ENCODE results near the gene RBM19. TPM values are rescaled to one million over a fixed set of nuclear protein-coding genes. Genes with fewer than 3 reads are reported as not detected.

RBM19 gene
- total RNA-seq, 1 experiment from 2014 or later, result 35.7 TPM

GRCh38 chr12:113983777-113984448 lies 17.8 kb upstream of the RBM19 start:
- H3K4me3 Mint-ChIP-seq (ENCODE audit: unreplicated experiment), result no peak overlapping the region
- Histone ChIP-seq H3K27me3 (replicated peaks; ENCODE audit: control insufficient read depth, insufficient read depth, low read length) (no peaks in the 10 kb centered on the region), H3K36me3 (ENCODE audit: control insufficient read depth, insufficient read depth, low read length) (no peaks in the 10 kb centered on the region), H3K4me1 (no peaks in the 10 kb centered on the region), H3K4me3 (ENCODE audit: low read depth, low read length) (no peak overlapping the region), H3K9me3 (no peaks in the 10 kb centered on the region)
- ChIA-PET POLR2A (no interaction called here), CTCF (no interaction called here)
- H3K27me3 Mint-ChIP-seq (ENCODE audit: insufficient read depth, unreplicated experiment), result peaks cover 2% of the 10 kb centered on the region
- no TSS peak for BruUV-seq (replicated peaks)
- H3K36me3 Mint-ChIP-seq (ENCODE audit: insufficient read depth, unreplicated experiment), result no peaks in the 10 kb centered on the region
- no peak for DNase-seq
- no peaks in the 10 kb centered on the region for H3K9me3 Mint-ChIP-seq (ENCODE audit: unreplicated experiment)
- no peaks in the 10 kb centered on the region for H3K4me1 Mint-ChIP-seq (ENCODE audit: low read depth, unreplicated experiment)
- no peak for TF ChIP-seq CTCF (IDR thresholded peaks at IDR 0.05; ENCODE audit: insufficient read depth in 1 of 2, low read depth in 1 of 2, low read length in 1 of 2, severe bottlenecking in 1 of 2, unreplicated experiment in 1 of 2)
- intact Hi-C loops (cut with micrococcal nuclease; ENCODE audit: unreplicated experiment), result loop anchor here (5.0 to 10.0 kb wide), 3 partner anchors 171 to 1931 kb away; no protein-coding TSS in a partner anchor
- no peak overlapping the region for H3K27ac Mint-ChIP-seq (ENCODE audit: unreplicated experiment)

GRCh38 chr12:113983265-113983664 lies 17.1 kb upstream of the RBM19 start:
- Histone ChIP-seq H3K27me3 (replicated peaks; ENCODE audit: control insufficient read depth, insufficient read depth, low read length) (no peaks in the 10 kb centered on the region), H3K36me3 (ENCODE audit: control insufficient read depth, insufficient read depth, low read length) (no peaks in the 10 kb centered on the region), H3K9me3 (no peaks in the 10 kb centered on the region), H3K4me1 (no peaks in the 10 kb centered on the region), H3K4me3 (ENCODE audit: low read depth, low read length) (no peak overlapping the region)
- H3K4me3 Mint-ChIP-seq (ENCODE audit: unreplicated experiment), result no peak overlapping the region
- no peak for DNase-seq
- intact Hi-C loops (cut with micrococcal nuclease; ENCODE audit: unreplicated experiment), result loop anchor here (5.0 to 10.0 kb wide), 3 partner anchors 172 to 1932 kb away; no protein-coding TSS in a partner anchor
- TF ChIP-seq CTCF (IDR thresholded peaks at IDR 0.05; ENCODE audit: insufficient read depth in 1 of 2, low read depth in 1 of 2, low read length in 1 of 2, severe bottlenecking in 1 of 2, unreplicated experiment in 1 of 2), result no peak
- H3K9me3 Mint-ChIP-seq (ENCODE audit: unreplicated experiment), result no peaks in the 10 kb centered on the region
- CTCF ChIA-PET, result no interaction called here
- H3K36me3 Mint-ChIP-seq (ENCODE audit: insufficient read depth, unreplicated experiment), result no peaks in the 10 kb centered on the region
- H3K27me3 Mint-ChIP-seq (ENCODE audit: insufficient read depth, unreplicated experiment), result peaks cover 2% of the 10 kb centered on the region
- BruUV-seq (replicated peaks), result no TSS peak
- H3K27ac Mint-ChIP-seq (ENCODE audit: unreplicated experiment), result no peak overlapping the region
- POLR2A ChIA-PET, result no interaction called here
- H3K4me1 Mint-ChIP-seq (ENCODE audit: low read depth, unreplicated experiment), result no peaks in the 10 kb centered on the region

- no peaks in the 10 kb centered on the region for H3K36me3 ChIP-seq (ENCODE audit: control insufficient read depth, insufficient read depth, low read length)
- Mint-ChIP-seq H3K9me3 (ENCODE audit: unreplicated experiment) (no peaks in the 10 kb centered on the region), H3K4me3 (ENCODE audit: unreplicated experiment) (no peak overlapping the region), H3K27ac (ENCODE audit: unreplicated experiment) (no peak overlapping the region), H3K4me1 (ENCODE audit: low read depth, unreplicated experiment) (no peaks in the 10 kb centered on the region), H3K36me3 (ENCODE audit: insufficient read depth, unreplicated experiment) (no peaks in the 10 kb centered on the region), H3K27me3 (ENCODE audit: insufficient read depth, unreplicated experiment) (peaks cover 2% of the 10 kb centered on the region)
- intact Hi-C loops (cut with micrococcal nuclease; ENCODE audit: unreplicated experiment), result loop anchor here (5.0 to 10.0 kb wide), 3 partner anchors 173 to 1933 kb away; no protein-coding TSS in a partner anchor
- H3K9me3 ChIP-seq, result no peaks in the 10 kb centered on the region
- H3K4me3 ChIP-seq (ENCODE audit: low read depth, low read length), result no peak overlapping the region
- ChIA-PET POLR2A (no interaction called here), CTCF (interaction anchor here (0.6 kb wide), 1 partner anchor 185 kb away, joined by 3 read pairs; no protein-coding TSS in a partner anchor)
- no TSS peak for BruUV-seq (replicated peaks)
- no peak for TF ChIP-seq CTCF (IDR thresholded peaks at IDR 0.05; ENCODE audit: insufficient read depth in 1 of 2, low read depth in 1 of 2, low read length in 1 of 2, severe bottlenecking in 1 of 2, unreplicated experiment in 1 of 2)
- DNase-seq, result no peak
- no peaks in the 10 kb centered on the region for H3K27me3 ChIP-seq (replicated peaks; ENCODE audit: control insufficient read depth, insufficient read depth, low read length)
- H3K4me1 ChIP-seq, result no peaks in the 10 kb centered on the region
These were observed 15.8 kb upstream of the RBM19 start for GRCh38 chr12:113981876-113982275.

Data from Caco-2 (cell line).